Type B pancreatic cell (in vitro differentiated cells): Measurements from ENCODE around the gene SMARCD1. TPM values are rescaled to one million over a fixed set of nuclear protein-coding genes. Genes with fewer than 3 reads are reported as not detected.

Experiments
- DNase-seq: peaks from one replicate; pipeline ENCODE4 v3.0.0; 2021; ENCODE audit warnings: mixed read lengths; ENCODE audit not compliant: unreplicated experiment; ENCODE audit errors: extremely low spot score
- H3K27ac Mint-ChIP-seq: 2 replicates; pipeline ENCODE4 v1.8.0; 2021; ENCODE audit warnings: mild to moderate bottlenecking, mixed read lengths
- H3K27me3 Mint-ChIP-seq: 2 replicates; pipeline ENCODE4 v1.8.0; 2021; ENCODE audit warnings: mixed read lengths
- H3K36me3 Mint-ChIP-seq: 2 replicates; pipeline ENCODE4 v1.8.0; 2021; ENCODE audit warnings: mixed read lengths
- H3K4me1 Mint-ChIP-seq: one replicate; pipeline ENCODE4 v1.8.0; 2021; ENCODE audit warnings: mixed read lengths; ENCODE audit not compliant: unreplicated experiment
- H3K4me3 Mint-ChIP-seq: 2 replicates; pipeline ENCODE4 v1.8.0; 2021; ENCODE audit warnings: mild to moderate bottlenecking, mixed read lengths
- H3K9me3 Mint-ChIP-seq: 2 replicates; pipeline ENCODE4 v1.8.0; 2021; ENCODE audit warnings: mixed read lengths
- total RNA-seq: library from RNA; stranded (reverse); gene quantifications from 2 replicates; pipeline ENCODE4 v1.2.1, GENCODE V29; 2021; ENCODE audit warnings: low replicate concordance
- TF ChIP-seq, protein P1 (sequence below): fragments of 200-600 bp; sonication (generic); conservative IDR thresholded peaks from 2 replicates; pipeline ENCODE4 v1.5.0; 2021; ENCODE audit warnings: antibody characterized with exemption, mild to moderate bottlenecking

The SMARCD1 gene
- total RNA-seq, 1 donor from 2014 or later, result 100 TPM

DNA sequence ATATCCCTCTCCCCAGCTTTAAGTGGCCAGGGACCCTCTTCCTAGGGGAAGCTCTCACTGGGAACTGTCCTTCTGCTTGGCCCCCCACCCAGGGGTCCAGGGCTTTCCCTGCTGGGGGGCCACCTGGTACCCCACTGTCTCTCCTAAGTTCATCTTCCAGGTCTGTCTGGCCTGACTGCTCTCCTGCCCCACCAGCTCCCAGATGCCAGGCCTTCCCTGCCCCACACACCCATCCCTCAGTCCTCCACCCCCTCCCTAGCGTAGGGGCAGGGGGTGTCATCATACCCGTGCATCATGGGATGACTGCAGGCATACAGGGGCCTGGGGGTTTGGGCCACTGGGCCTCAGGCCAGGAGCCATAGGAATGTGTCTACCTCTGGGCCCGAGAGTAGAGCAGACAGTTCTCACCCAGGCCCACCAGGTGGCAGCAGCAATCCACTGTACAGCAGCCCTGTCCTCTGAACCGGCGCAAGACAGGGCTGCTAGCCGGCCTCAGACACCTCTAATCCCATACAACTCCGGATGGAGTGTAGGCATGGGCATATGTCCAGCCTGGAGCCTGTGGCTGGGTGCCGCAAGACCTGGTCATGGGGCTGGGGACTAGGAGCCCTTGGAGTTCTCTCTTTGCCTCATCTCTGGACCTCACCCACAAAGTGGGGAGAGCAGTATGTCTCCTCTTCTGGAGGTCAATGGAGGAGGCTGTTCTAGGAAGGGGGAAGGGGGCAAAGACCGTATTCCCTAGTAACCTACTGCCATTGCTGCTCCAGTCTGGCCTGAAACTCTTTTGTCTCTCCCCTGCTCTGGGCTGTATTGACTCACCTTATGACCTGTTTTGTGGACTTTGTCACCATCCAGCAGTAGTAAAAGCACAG lies 10.0 kb upstream of the SMARCD1 start:
- peak; percentile 88 for DNase-seq
- Mint-ChIP-seq H3K4me1 (peaks cover 23% of the 10 kb centered on the region), H3K36me3 (no peaks in the 10 kb centered on the region), H3K27ac (no peak overlapping the region), H3K9me3 (no peaks in the 10 kb centered on the region), H3K27me3 (peaks cover 5% of the 10 kb centered on the region), H3K4me3 (no peak overlapping the region)
- TF ChIP-seq, protein P1, sequence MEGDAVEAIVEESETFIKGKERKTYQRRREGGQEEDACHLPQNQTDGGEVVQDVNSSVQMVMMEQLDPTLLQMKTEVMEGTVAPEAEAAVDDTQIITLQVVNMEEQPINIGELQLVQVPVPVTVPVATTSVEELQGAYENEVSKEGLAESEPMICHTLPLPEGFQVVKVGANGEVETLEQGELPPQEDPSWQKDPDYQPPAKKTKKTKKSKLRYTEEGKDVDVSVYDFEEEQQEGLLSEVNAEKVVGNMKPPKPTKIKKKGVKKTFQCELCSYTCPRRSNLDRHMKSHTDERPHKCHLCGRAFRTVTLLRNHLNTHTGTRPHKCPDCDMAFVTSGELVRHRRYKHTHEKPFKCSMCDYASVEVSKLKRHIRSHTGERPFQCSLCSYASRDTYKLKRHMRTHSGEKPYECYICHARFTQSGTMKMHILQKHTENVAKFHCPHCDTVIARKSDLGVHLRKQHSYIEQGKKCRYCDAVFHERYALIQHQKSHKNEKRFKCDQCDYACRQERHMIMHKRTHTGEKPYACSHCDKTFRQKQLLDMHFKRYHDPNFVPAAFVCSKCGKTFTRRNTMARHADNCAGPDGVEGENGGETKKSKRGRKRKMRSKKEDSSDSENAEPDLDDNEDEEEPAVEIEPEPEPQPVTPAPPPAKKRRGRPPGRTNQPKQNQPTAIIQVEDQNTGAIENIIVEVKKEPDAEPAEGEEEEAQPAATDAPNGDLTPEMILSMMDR, result peak; percentile 96

DNA sequence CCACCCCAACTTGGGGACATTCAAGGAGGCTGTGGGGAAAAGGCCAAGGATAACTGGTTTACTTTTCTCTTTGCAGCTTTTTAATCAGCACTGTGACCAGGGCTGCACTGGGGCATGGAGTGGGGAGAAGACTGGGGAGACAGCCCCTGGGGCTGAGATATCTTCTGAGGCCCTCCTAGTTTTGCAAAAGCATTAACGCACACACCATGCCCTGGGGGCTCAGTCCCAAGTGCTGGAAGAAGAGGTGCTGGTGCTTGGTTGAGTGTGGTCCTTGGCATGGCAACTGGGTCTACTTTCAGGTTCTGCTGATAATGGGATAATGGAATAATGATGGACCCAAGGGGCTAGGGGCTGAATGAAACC lies 9.4 kb upstream of the SMARCD1 start:
- no peak for DNase-seq
- Mint-ChIP-seq H3K9me3 (no peaks in the 10 kb centered on the region), H3K36me3 (no peaks in the 10 kb centered on the region), H3K27ac (no peak overlapping the region), H3K4me3 (no peak overlapping the region), H3K4me1 (peaks cover 17% of the 10 kb centered on the region), H3K27me3 (no peaks in the 10 kb centered on the region)
- TF ChIP-seq, protein P1, result no peak

DNA sequence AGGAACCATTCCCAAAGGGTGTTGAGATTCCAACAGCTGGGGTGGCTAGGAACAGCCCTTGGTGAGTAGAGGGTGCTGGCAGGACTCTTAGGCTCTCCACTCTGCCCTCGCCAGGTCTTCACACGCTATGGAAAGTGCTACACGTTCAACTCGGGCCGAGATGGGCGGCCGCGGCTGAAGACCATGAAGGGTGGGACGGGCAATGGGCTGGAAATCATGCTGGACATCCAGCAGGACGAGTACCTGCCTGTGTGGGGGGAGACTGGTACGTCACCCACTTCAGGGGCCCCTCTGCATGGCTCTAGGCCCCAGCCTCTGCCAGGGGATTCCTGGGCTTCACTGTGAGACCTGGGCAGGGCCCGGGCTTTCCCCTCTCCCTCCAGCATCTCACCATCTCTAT lies 8.0 kb upstream of the SMARCD1 start:
- Mint-ChIP-seq H3K36me3 (no peaks in the 10 kb centered on the region), H3K4me3 (no peak overlapping the region), H3K4me1 (peaks cover 15% of the 10 kb centered on the region), H3K9me3 (no peaks in the 10 kb centered on the region), H3K27ac (no peak overlapping the region), H3K27me3 (no peaks in the 10 kb centered on the region)
- DNase-seq, result no peak
- TF ChIP-seq, protein P1, result no peak

DNA sequence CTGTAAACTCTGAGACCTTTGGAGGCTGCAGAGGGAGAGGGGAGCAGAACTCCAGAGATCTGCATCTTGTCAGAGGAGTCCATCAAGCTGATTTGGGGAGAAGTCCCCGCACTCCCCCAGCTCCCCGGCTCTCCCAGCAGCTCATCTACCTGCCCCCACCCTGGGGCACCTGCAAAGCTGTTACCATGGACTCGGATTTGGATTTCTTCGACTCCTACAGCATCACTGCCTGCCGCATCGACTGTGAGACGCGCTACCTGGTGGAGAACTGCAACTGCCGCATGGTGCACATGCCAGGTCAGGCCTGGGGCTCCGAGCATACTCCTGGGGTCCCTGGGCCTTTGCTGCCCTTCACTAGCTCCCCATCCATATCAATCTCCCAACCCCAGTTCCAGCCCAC lies 6.9 kb upstream of the SMARCD1 start:
- Mint-ChIP-seq H3K27me3 (no peaks in the 10 kb centered on the region), H3K4me1 (peaks cover 8% of the 10 kb centered on the region), H3K27ac (no peak overlapping the region), H3K36me3 (no peaks in the 10 kb centered on the region), H3K9me3 (no peaks in the 10 kb centered on the region), H3K4me3 (no peak overlapping the region)
- TF ChIP-seq, protein P1, result no peak
- DNase-seq, result no peak

DNA sequence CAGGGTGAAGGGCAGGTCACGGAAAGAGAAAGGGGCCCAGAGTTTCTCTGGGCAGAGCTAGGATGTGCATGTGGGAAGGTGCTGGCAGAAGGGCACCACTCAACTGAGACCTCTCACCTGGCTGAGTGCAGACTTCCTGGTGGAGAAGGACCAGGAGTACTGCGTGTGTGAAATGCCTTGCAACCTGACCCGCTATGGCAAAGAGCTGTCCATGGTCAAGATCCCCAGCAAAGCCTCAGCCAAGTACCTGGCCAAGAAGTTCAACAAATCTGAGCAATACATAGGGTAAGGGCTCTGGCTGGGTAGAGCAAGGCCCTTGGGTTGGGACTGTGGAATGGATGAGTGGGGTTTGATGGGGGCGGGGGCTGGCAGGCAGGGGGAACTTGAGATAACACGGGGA lies 5.4 kb upstream of the SMARCD1 start:
- Mint-ChIP-seq H3K9me3 (no peaks in the 10 kb centered on the region), H3K27ac (no peak overlapping the region), H3K27me3 (no peaks in the 10 kb centered on the region), H3K36me3 (no peaks in the 10 kb centered on the region), H3K4me1 (peaks cover 11% of the 10 kb centered on the region), H3K4me3 (no peak overlapping the region)
- TF ChIP-seq, protein P1, result no peak
- no peak for DNase-seq
